ENCODE measurements around the gene GTF2A1. TPM values are rescaled to one million over a fixed set of nuclear protein-coding genes. Genes with fewer than 3 reads are reported as not detected.

Gene GTF2A1
- total and polyA plus RNA-seq, 2 donors (not counting 3 experiments of a cell fraction or from before 2014, with no cell fraction given): 11.1 to 33.4 TPM

GRCh38 chr14:81269979-81270375, 49.2 kb upstream of the GTF2A1 start:
- Histone ChIP-seq H4K20me1 (replicated peaks; ENCODE audit: control insufficient read depth, extremely low read depth, insufficient read depth, low read length) (no peaks in the 10 kb centered on the region), H3K4me3 (replicated peaks in 1 of 3; ENCODE audit: insufficient read depth in 1 of 3, low read depth in 1 of 3, low read length in 3 of 3) (no peak overlapping the region), H3K9me1 (replicated peaks; ENCODE audit: control insufficient read depth, extremely low read depth, insufficient read depth, low read length) (no peaks in the 10 kb centered on the region), H3K79me2 (ENCODE audit: control insufficient read depth, insufficient read depth, low read length) (no peaks in the 10 kb centered on the region), H3K9ac (replicated peaks; ENCODE audit: extremely low read depth, insufficient read depth, low read length) (no peak overlapping the region), H3K9me3 (replicated peaks; ENCODE audit: control insufficient read depth, insufficient read depth, low read length) (no peaks in the 10 kb centered on the region), H3K36me3 (ENCODE audit: control insufficient read depth in 2 of 2, extremely low read depth in 1 of 2, insufficient read depth in 2 of 2, low read length in 2 of 2) (no peaks in the 10 kb centered on the region), H3K4me2 (ENCODE audit: insufficient read depth, low read length) (no peak overlapping the region), H3K27ac (ENCODE audit: insufficient read depth, low read depth, low read length) (no peak overlapping the region), H3K27me3 (ENCODE audit: control insufficient read depth in 2 of 2, insufficient read depth in 2 of 2, low read length in 2 of 2) (no peaks in the 10 kb centered on the region), H2AFZ (ENCODE audit: low read depth, low read length) (no peak overlapping the region), H3K4me1 (ENCODE audit: control insufficient read depth, extremely low read depth, insufficient read depth, low read length) (no peaks in the 10 kb centered on the region)
- DNase-seq (ENCODE audit: low read depth, low spot score) (no peak), FAIRE-seq (no peak)
- dilution Hi-C loops (cut with MboI; ENCODE audit: extremely low pct_ligation_motif_present, low sequenced_read_pairs) (no loop called here), intact Hi-C loops (cut with micrococcal nuclease) (loop anchor here (1.0 kb wide), 1 partner anchor 183 kb away; no protein-coding TSS in a partner anchor)
- BruUV-seq (replicated peaks): no TSS peak
- ChIA-PET POLR2A (no interaction called here), CTCF (interaction anchor here (0.6 to 5.0 kb wide), 8 partner anchors 10 to 238 kb away, joined by 3 to 76 read pairs (median 4); no protein-coding TSS in a partner anchor)
- TF ChIP-seq MAX (IDR thresholded peaks at IDR 0.05; ENCODE audit: insufficient read depth, insufficient read length) (no peak), MYC (IDR thresholded peaks at IDR 0.05; ENCODE audit: low read depth, low read length) (no peak), CTCF (IDR thresholded peaks at IDR 0.05; ENCODE audit: extremely low read depth in 1 of 2, insufficient read depth in 1 of 2, low read depth in 1 of 2, low read length in 2 of 2) (no peak), FOS (IDR thresholded peaks at IDR 0.05; ENCODE audit: borderline replicate concordance, insufficient read depth, low read length) (no peak), GATA2 (IDR thresholded peaks at IDR 0.05; ENCODE audit: insufficient read depth, insufficient read length, low read depth, low read length) (no peak), JUN (IDR thresholded peaks at IDR 0.05; ENCODE audit: borderline replicate concordance, insufficient read depth, insufficient read length, low read depth) (no peak), POLR2AphosphoS5 (IDR thresholded peaks at IDR 0.05; ENCODE audit: insufficient read depth, low read depth, low read length) (no peak), POLR2A (IDR thresholded peaks at IDR 0.05; ENCODE audit: low read depth, low read length) (no peak), EZH2 (IDR thresholded peaks at IDR 0.05; ENCODE audit: borderline replicate concordance, low read depth, low read length, severe bottlenecking) (no peak)
